Measurements from ENCODE around the gene CSF2. TPM values are rescaled to one million over a fixed set of nuclear protein-coding genes. Genes with fewer than 3 reads are reported as not detected.

Gene CSF2
- 4.1 and 9.3 TPM in 2 replicates for total RNA-seq (2014; rRNA removed; shearing (Covaris generic))

GRCh38 chr5:132073231-132074013, at the start of gene CSF2:
CSF2 (plus strand) TSS chr5:132073789; CDS start chr5:132073824, 35 bp downstream.

GRCh38 chr5:132060501-132061161, 13.0 kb upstream of the CSF2 start, which contains the start of gene IL3:
IL3 (plus strand) TSS chr5:132060655; CDS start chr5:132060707, 52 bp downstream.

Small RNAs within 50 kb of the gene (small RNA-seq; reads per million reads assigned to genes)
- not detected for gene RF00285

Other genes with a start within 250 kb of the CSF2 start
- not detected in 2 replicates for gene MEIKIN, start 128.1 kb upstream of the CSF2 start, total RNA-seq (2014; rRNA removed; shearing (Covaris generic))
- 0.34 TPM in 1 of 2 replicates, not detected in the other for gene ACSL6, start 62.1 kb upstream of the CSF2 start, total RNA-seq (2014; rRNA removed; shearing (Covaris generic))
- gene IL3, start 13.1 kb upstream of the CSF2 start, total RNA-seq (2014; rRNA removed; shearing (Covaris generic)) = not detected in 2 replicates
- gene P4HA2, start 154.1 kb downstream of the CSF2 start, total RNA-seq (2014; rRNA removed; shearing (Covaris generic)) = 30.6 and 32.3 TPM in 2 replicates
- 78.5 and 84.1 TPM in 2 replicates for gene PDLIM4, start 183.9 kb downstream of the CSF2 start, total RNA-seq (2014; rRNA removed; shearing (Covaris generic))
- 4.5 and 6.7 TPM in 2 replicates for gene SLC22A4, start 220.6 kb downstream of the CSF2 start, total RNA-seq (2014; rRNA removed; shearing (Covaris generic))